ENCODE results near the gene RRM2. TPM values are rescaled to one million over a fixed set of nuclear protein-coding genes. Genes with fewer than 3 reads are reported as not detected.

Gene RRM2
- polyA plus RNA-seq, 1 donor (not counting 4 experiments of a cell fraction or from before 2014, with no cell fraction given) = 25.7 TPM

DNA sequence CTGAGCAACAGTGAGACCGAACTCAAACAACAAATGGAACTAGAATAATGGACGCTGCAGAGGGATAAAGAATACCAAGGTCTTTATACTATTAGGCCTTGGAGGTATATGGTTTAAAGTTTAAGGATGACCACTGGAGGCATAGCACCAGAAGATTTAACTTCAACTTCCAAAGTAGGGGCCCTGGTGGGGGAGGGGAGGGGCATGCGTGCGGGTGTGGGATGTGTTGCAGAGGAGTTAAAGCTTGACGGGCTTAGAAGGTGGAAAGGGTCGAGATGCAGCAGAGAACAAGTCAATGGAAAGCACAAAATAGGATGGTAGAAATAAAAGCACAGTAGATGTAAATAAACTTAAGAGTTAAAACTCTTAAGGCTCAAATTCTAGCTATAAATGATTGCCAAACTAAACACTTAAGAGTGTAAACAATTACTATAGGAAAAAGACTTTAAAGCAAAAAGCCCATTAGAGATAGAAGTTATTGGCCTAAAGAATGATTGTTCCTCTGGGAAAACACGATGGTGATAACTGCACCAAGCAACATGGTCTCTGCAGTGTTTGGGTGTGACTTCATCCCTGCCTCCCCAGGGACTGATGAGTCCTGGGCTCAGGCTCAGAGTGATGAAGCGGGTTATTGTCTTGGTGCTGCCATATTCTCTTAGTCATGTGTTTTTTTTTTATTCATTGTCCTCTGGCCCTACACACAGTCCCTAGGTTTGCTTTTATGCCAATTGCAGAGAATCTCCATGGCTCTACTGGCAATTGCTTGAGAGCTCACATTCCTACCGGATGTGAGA is 13.0 kb downstream of the RRM2 start:
- no peaks in the 10 kb centered on the region for H3K9me3 ChIP-seq (ENCODE audit: control insufficient read depth, low read depth, low read length)
- no peak overlapping the region for H3K9ac ChIP-seq (ENCODE audit: control insufficient read depth, extremely low read depth, insufficient read depth, low read length)
- H3K4me2 ChIP-seq (ENCODE audit: control insufficient read depth, extremely low read depth, insufficient read depth, low read depth, low read length) = no peak overlapping the region
- H3K27ac ChIP-seq (ENCODE audit: control insufficient read depth, insufficient read depth, low read length) = no peak overlapping the region
- H3K79me2 ChIP-seq (ENCODE audit: control insufficient read depth, insufficient read depth, low read length) = no peaks in the 10 kb centered on the region
- H2AFZ ChIP-seq (ENCODE audit: control insufficient read depth, low read length) = no peak overlapping the region
- TF ChIP-seq CTCF (optimal IDR thresholded peaks at IDR 0.05 in 1 of 3, IDR thresholded peaks at IDR 0.05 in 1 of 3, conservative IDR thresholded peaks at IDR 0.05 in 1 of 3; ENCODE audit: extremely low read depth in 1 of 3, insufficient read depth in 2 of 3, low read length in 3 of 3) = no peak
- no peak for TF ChIP-seq EZH2 (IDR thresholded peaks at IDR 0.05; ENCODE audit: low read length)
- peaks cover 0 to 6% of the 10 kb centered on the region in 2 experiments for H3K36me3 ChIP-seq (ENCODE audit: control insufficient read depth in 2 of 2, extremely low read depth in 1 of 2, insufficient read depth in 2 of 2, low read length in 2 of 2)
- peaks cover 19% of the 10 kb centered on the region for H3K4me1 ChIP-seq (ENCODE audit: control insufficient read depth, extremely low read depth, insufficient read depth, low read length)
- no peaks in the 10 kb centered on the region for H4K20me1 ChIP-seq (ENCODE audit: control insufficient read depth, extremely low read depth, insufficient read depth, low read length)
- DNase-seq (ENCODE audit: low read depth, low spot score) (no peak), FAIRE-seq (no peak)
- H3K4me3 ChIP-seq (ENCODE audit: control insufficient read depth in 2 of 3, extremely low read depth in 1 of 3, insufficient read depth in 2 of 3, low read depth in 1 of 3, low read length in 3 of 3) = no peak overlapping the region
- dilution Hi-C loops (cut with MboI; ENCODE audit: extremely low pct_ligation_motif_present, low sequenced_read_pairs) = no loop called here
- no peaks in the 10 kb centered on the region for H3K9me1 ChIP-seq (ENCODE audit: control insufficient read depth, extremely low read depth, insufficient read depth, low read length)
- no peaks in the 10 kb centered on the region for H3K27me3 ChIP-seq (ENCODE audit: control insufficient read depth, extremely low read depth, insufficient read depth, low read length)

- no peak overlapping the region for H2AFZ ChIP-seq (ENCODE audit: control insufficient read depth, low read length)
- DNase-seq (ENCODE audit: low read depth, low spot score) (no peak), FAIRE-seq (no peak)
- no peak overlapping the region for H3K27ac ChIP-seq (ENCODE audit: control insufficient read depth, insufficient read depth, low read length)
- no peaks in the 10 kb centered on the region for H3K9me1 ChIP-seq (ENCODE audit: control insufficient read depth, extremely low read depth, insufficient read depth, low read length)
- H3K79me2 ChIP-seq (ENCODE audit: control insufficient read depth, insufficient read depth, low read length) = no peaks in the 10 kb centered on the region
- no peak overlapping the region for H3K4me2 ChIP-seq (ENCODE audit: control insufficient read depth, extremely low read depth, insufficient read depth, low read depth, low read length)
- no peaks in the 10 kb centered on the region for H3K27me3 ChIP-seq (ENCODE audit: control insufficient read depth, extremely low read depth, insufficient read depth, low read length)
- peaks cover 0 to 6% of the 10 kb centered on the region in 2 experiments for H3K36me3 ChIP-seq (ENCODE audit: control insufficient read depth in 2 of 2, extremely low read depth in 1 of 2, insufficient read depth in 2 of 2, low read length in 2 of 2)
- no peak for TF ChIP-seq EZH2 (IDR thresholded peaks at IDR 0.05; ENCODE audit: low read length)
- TF ChIP-seq CTCF (optimal IDR thresholded peaks at IDR 0.05 in 1 of 3, IDR thresholded peaks at IDR 0.05 in 1 of 3, conservative IDR thresholded peaks at IDR 0.05 in 1 of 3; ENCODE audit: extremely low read depth in 1 of 3, insufficient read depth in 2 of 3, low read length in 3 of 3) = no peak
- H3K9ac ChIP-seq (ENCODE audit: control insufficient read depth, extremely low read depth, insufficient read depth, low read length) = no peak overlapping the region
- peaks cover 19% of the 10 kb centered on the region for H3K4me1 ChIP-seq (ENCODE audit: control insufficient read depth, extremely low read depth, insufficient read depth, low read length)
- H3K9me3 ChIP-seq (ENCODE audit: control insufficient read depth, low read depth, low read length) = no peaks in the 10 kb centered on the region
- no peaks in the 10 kb centered on the region for H4K20me1 ChIP-seq (ENCODE audit: control insufficient read depth, extremely low read depth, insufficient read depth, low read length)
- dilution Hi-C loops (cut with MboI; ENCODE audit: extremely low pct_ligation_motif_present, low sequenced_read_pairs) = no loop called here
- H3K4me3 ChIP-seq (ENCODE audit: control insufficient read depth in 2 of 3, extremely low read depth in 1 of 3, insufficient read depth in 2 of 3, low read depth in 1 of 3, low read length in 3 of 3) = no peak overlapping the region
Observed at GRCh38 chr2:10136101-10136934, 13.8 kb downstream of the RRM2 start.
